ENCODE data around the gene RPL31.

The RPL31 gene

DNA sequence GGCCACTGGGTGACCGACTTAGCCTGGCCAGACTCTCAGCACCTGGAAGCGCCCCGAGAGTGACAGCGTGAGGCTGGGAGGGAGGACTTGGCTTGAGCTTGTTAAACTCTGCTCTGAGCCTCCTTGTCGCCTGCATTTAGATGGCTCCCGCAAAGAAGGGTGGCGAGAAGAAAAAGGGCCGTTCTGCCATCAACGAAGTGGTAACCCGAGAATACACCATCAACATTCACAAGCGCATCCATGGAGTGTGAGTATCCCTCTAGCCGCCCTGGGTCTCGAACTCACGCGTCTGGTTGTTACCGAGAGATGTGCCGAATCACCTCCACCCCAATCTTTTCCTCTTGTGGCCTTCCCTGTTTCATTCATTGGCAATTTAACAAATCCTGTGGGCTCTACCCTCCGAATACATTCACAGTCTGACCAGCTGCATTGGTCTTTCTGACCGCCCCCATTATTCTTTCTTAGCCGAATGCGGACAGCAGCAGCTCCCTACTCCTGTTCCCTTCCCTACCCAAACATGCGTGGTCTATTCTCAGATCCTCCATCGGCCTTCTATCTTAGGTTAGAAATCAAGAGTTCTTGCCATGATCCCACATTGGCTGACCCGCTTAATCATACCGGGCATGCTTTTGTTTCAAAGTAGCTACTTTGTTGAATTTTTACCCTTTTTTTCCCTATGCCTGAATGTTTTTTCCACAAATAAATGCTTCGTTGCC, 631 bp downstream of the RPL31 start:
- Histone ChIP-seq H3K27ac (peak overlapping the region; percentile 70), H3K27me3 (peaks cover 18% of the 10 kb centered on the region), H3K9me3 (no peaks in the 10 kb centered on the region), H3K4me3 (ENCODE audit: low read depth in 1 of 2, low read length in 1 of 2) (peak overlapping the region; percentile 88 to 92), H3K4me1 (ENCODE audit: control insufficient read depth in 1 of 2, insufficient read depth in 1 of 2, low read depth in 1 of 2, low read length in 1 of 2) (peaks cover 20 to 22% of the 10 kb centered on the region in 2 experiments), H3K36me3 (peaks cover 43% of the 10 kb centered on the region)
- TF ChIP-seq, protein P1, sequence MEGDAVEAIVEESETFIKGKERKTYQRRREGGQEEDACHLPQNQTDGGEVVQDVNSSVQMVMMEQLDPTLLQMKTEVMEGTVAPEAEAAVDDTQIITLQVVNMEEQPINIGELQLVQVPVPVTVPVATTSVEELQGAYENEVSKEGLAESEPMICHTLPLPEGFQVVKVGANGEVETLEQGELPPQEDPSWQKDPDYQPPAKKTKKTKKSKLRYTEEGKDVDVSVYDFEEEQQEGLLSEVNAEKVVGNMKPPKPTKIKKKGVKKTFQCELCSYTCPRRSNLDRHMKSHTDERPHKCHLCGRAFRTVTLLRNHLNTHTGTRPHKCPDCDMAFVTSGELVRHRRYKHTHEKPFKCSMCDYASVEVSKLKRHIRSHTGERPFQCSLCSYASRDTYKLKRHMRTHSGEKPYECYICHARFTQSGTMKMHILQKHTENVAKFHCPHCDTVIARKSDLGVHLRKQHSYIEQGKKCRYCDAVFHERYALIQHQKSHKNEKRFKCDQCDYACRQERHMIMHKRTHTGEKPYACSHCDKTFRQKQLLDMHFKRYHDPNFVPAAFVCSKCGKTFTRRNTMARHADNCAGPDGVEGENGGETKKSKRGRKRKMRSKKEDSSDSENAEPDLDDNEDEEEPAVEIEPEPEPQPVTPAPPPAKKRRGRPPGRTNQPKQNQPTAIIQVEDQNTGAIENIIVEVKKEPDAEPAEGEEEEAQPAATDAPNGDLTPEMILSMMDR (IDR thresholded peaks at IDR 0.05) = no peak

DNA sequence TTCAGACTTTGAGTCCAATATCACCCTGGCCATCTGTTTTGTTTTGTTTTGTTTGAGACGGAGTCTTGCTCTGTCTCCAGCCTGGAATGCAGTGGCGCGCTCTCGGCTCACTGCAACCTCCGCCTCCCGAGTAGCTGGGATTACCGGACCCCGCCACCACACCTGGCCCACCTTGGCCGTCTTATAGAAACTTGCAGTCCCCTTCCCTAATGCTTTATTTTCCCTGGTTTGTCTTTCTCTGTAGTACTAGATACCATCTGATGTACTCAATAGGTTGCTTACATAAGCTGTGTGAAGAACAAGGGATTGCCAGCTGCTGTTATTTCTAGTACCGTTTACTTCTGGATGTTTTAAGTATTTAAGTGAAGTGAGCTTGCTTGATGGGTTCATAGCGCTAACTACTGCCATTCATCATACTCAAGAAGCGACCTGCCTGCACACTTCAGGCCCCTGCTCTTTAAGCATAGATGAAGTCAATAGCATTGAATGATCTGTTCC, 1.2 kb downstream of the RPL31 start:
- peaks cover 49% of the 10 kb centered on the region for H3K36me3 ChIP-seq
- no peak overlapping the region for H3K27ac ChIP-seq
- TF ChIP-seq, protein P1 (IDR thresholded peaks at IDR 0.05) = no peak

DNA sequence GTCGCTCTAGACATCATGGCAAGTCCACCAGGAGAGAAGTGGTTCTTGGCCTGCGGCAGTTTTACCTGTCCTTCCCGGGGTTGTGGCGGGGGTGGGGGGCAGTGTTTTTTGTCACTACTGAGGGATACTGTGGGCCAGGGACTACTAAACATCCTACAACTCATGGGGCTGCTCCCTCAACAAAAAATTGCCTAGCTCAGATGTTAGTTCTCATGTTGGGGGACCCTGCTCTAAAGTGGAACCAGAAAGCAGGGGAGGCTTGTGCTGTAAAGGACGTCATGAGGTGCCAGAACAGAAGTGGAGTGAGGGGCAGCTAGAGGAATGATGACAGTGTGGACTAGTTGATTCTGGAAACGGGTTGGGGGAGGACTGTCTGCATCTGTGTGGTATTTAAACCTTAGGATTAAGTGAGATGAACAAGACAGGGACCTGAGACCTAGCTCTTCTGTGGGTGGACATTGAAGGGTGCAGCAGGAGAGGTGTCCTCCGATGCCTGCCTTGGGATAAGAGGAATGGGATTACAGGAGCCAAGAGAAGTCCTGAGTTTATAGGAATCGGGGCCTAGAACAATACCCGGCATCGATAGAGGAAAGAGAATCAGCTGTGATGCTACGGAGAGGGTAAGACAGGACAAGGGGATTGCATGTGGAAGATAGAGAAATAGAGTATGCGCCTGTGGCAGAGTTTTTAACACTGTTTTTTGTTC, 2.7 kb downstream of the RPL31 start:
- Histone ChIP-seq H3K4me1 (ENCODE audit: control insufficient read depth in 1 of 2, insufficient read depth in 1 of 2, low read depth in 1 of 2, low read length in 1 of 2) (peaks cover 20 to 22% of the 10 kb centered on the region in 2 experiments), H3K27ac (no peak overlapping the region), H3K4me3 (ENCODE audit: low read depth in 1 of 2, low read length in 1 of 2) (no peak overlapping the region), H3K27me3 (no peaks in the 10 kb centered on the region), H3K9me3 (no peaks in the 10 kb centered on the region), H3K36me3 (peaks cover 56% of the 10 kb centered on the region)
- TF ChIP-seq, protein P1 (IDR thresholded peaks at IDR 0.05) = no peak

More for the DNA sequence above, 1.2 kb downstream of the RPL31 start:
- H3K27me3 ChIP-seq = peaks cover 12% of the 10 kb centered on the region
- peaks cover 20 to 22% of the 10 kb centered on the region in 2 experiments for H3K4me1 ChIP-seq (ENCODE audit: control insufficient read depth in 1 of 2, insufficient read depth in 1 of 2, low read depth in 1 of 2, low read length in 1 of 2)
- no peaks in the 10 kb centered on the region for H3K9me3 ChIP-seq
- peak overlapping the region; percentile 88 to 92 for H3K4me3 ChIP-seq (ENCODE audit: low read depth in 1 of 2, low read length in 1 of 2)

DNA sequence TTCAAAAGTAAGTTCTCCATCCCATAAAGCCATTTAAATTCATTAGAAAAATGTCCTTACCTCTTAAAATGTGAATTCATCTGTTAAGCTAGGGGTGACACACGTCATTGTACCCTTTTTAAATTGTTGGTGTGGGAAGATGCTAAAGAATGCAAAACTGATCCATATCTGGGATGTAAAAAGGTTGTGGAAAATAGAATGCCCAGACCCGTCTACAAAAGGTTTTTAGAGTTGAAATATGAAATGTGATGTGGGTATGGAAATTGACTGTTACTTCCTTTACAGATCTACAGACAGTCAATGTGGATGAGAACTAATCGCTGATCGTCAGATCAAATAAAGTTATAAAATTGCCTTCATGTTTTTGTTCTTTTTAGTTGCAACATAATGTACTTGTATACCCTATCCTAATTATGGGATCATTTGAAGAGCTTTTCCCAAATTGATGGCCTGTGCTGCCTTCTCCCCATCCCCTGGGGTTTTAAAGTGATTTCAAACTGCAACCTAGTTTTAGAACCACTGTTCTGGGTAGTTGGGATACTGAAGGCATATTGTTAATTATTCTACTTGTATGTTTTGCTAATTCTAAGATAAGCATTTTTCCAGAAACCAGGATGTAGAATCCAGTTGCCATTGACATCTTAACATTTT, 4.1 kb downstream of the RPL31 start:
- TF ChIP-seq, protein P1 (IDR thresholded peaks at IDR 0.05) = no peak
- H3K4me3 ChIP-seq (ENCODE audit: low read depth in 1 of 2, low read length in 1 of 2) = no peak overlapping the region
- H3K9me3 ChIP-seq = no peaks in the 10 kb centered on the region
- H3K4me1 ChIP-seq (ENCODE audit: control insufficient read depth in 1 of 2, insufficient read depth in 1 of 2, low read depth in 1 of 2, low read length in 1 of 2) = peaks cover 20 to 22% of the 10 kb centered on the region in 2 experiments
- no peaks in the 10 kb centered on the region for H3K27me3 ChIP-seq
- no peak overlapping the region for H3K27ac ChIP-seq
- H3K36me3 ChIP-seq = peaks cover 70% of the 10 kb centered on the region

DNA sequence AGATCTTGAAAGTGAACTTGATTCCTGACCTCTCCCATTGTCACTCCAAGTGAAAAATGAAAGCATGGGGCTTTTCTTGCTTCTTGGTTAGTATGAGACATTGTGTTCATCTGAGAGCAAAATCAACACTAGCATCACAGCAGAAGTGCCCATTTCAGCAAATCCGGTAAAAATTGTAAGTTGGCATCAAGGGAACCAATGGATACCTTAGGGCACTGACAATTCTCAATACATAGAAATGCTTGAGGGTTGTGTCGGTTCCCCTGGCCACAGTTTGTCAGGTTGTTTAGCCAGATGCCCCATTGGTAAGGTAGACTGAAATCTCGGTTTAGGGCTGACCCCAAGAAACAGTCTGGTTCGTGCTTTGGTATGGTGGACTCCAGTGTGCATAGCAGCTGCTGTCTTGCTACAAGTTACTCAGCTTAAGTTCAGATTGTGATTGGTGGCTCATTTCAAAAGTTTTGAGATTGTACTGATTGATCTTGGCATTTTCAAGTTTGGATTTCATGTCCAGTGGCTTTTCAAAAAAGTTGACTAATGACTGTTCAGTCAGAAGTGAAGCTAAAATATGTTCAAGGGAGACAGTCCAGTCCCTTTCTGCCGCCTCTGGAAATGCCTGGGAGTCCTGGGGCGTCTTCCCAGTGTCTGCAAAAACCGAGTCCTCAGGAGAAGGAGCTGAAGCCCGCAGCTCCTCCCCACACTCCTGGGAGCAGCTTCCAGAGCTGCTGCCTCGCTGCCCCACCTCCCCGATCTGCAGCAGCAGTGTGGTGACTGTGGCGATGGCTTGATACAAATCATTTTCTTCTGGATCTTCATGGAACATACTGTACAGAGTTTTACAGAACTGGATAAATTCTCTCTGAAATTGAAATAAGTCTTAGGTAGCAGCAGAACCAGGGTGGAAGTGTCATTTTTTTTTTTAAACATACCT, 5.6 kb downstream of the RPL31 start:
- H3K27ac ChIP-seq = no peak overlapping the region
- no peaks in the 10 kb centered on the region for H3K27me3 ChIP-seq
- H3K4me1 ChIP-seq (ENCODE audit: control insufficient read depth in 1 of 2, insufficient read depth in 1 of 2, low read depth in 1 of 2, low read length in 1 of 2) = peaks cover 12% of the 10 kb centered on the region in 2 experiments
- peaks cover 75% of the 10 kb centered on the region for H3K36me3 ChIP-seq
- no peaks in the 10 kb centered on the region for H3K9me3 ChIP-seq
- no peak overlapping the region for H3K4me3 ChIP-seq (ENCODE audit: low read depth in 1 of 2, low read length in 1 of 2)
- TF ChIP-seq, protein P1 (IDR thresholded peaks at IDR 0.05) = no peak

All from neutrophil (primary cell).